Endothelial cell (in vitro differentiated cells): ENCODE measurements around the gene ARHGAP24. TPM values are rescaled to one million over a fixed set of nuclear protein-coding genes. Genes with fewer than 3 reads are reported as not detected.

Experiments
- DNase-seq: peaks from one replicate; pipeline ENCODE4 v3.0.0; 2021; ENCODE audit warnings: low spot score
- H3K27ac Mint-ChIP-seq: one replicate; pipeline ENCODE4 v1.8.0; 2021; ENCODE audit warnings: mixed read lengths, inconsistent platforms; ENCODE audit not compliant: unreplicated experiment
- H3K27me3 Mint-ChIP-seq: one replicate; pipeline ENCODE4 v1.8.0; 2021; ENCODE audit warnings: mild to moderate bottlenecking, moderate library complexity, mixed read lengths, inconsistent platforms; ENCODE audit not compliant: unreplicated experiment
- H3K36me3 Mint-ChIP-seq: one replicate; pipeline ENCODE4 v1.8.0; 2021; ENCODE audit warnings: mild to moderate bottlenecking, low read depth, mixed read lengths, inconsistent platforms; ENCODE audit not compliant: unreplicated experiment
- H3K4me1 Mint-ChIP-seq: one replicate; pipeline ENCODE4 v1.8.0; 2021; ENCODE audit warnings: mild to moderate bottlenecking, mixed read lengths, inconsistent platforms; ENCODE audit not compliant: unreplicated experiment
- H3K4me3 Mint-ChIP-seq: one replicate; pipeline ENCODE4 v1.8.0; 2021; ENCODE audit warnings: mild to moderate bottlenecking, mixed read lengths, inconsistent platforms; ENCODE audit not compliant: unreplicated experiment
- H3K9me3 Mint-ChIP-seq: one replicate; pipeline ENCODE4 v1.8.0; 2021; ENCODE audit warnings: mixed read lengths, inconsistent platforms; ENCODE audit not compliant: unreplicated experiment
- CTCF ChIP-seq: fragments of 200-600 bp; sonication (generic); IDR thresholded peaks from one replicate; pipeline ENCODE4 v1.5.0; 2021; ENCODE audit warnings: antibody characterized with exemption; ENCODE audit not compliant: unreplicated experiment
- total RNA-seq: library from RNA; stranded (reverse); fragmentation: NEBNext Ultra II Directional; extraction: Animal tissue kit (Norgen Biotek cat#: 25700); gene quantifications from one replicate; pipeline ENCODE4 v1.2.1, GENCODE V29; 2021; ENCODE audit not compliant: unreplicated experiment

Gene ARHGAP24
- total RNA-seq, 1 donor from 2014 or later, result 5.0 TPM

GRCh38 chr4:85595098-85595775 lies 120.3 kb downstream of the ARHGAP24 start:
- Mint-ChIP-seq H3K4me3 (no peak overlapping the region), H3K27ac (no peak overlapping the region), H3K9me3 (no peaks in the 10 kb centered on the region), H3K4me1 (no peaks in the 10 kb centered on the region), H3K36me3 (no peaks in the 10 kb centered on the region), H3K27me3 (no peaks in the 10 kb centered on the region)
- no peak for DNase-seq
- no peak for TF ChIP-seq CTCF

GRCh38 chr4:85595796-85596559 lies 121.0 kb downstream of the ARHGAP24 start:
- Mint-ChIP-seq H3K27me3 (no peaks in the 10 kb centered on the region), H3K4me1 (no peaks in the 10 kb centered on the region), H3K9me3 (no peaks in the 10 kb centered on the region), H3K27ac (no peak overlapping the region), H3K4me3 (no peak overlapping the region), H3K36me3 (no peaks in the 10 kb centered on the region)
- DNase-seq, result no peak
- no peak for TF ChIP-seq CTCF

GRCh38 chr4:85598936-85599335 lies 124.0 kb downstream of the ARHGAP24 start:
- H3K9me3 Mint-ChIP-seq, result no peaks in the 10 kb centered on the region
- no peak for TF ChIP-seq CTCF
- no peak overlapping the region for H3K27ac Mint-ChIP-seq
- no peak overlapping the region for H3K4me3 Mint-ChIP-seq
- H3K36me3 Mint-ChIP-seq, result no peaks in the 10 kb centered on the region
- no peaks in the 10 kb centered on the region for H3K27me3 Mint-ChIP-seq
- no peak for DNase-seq
- H3K4me1 Mint-ChIP-seq, result no peaks in the 10 kb centered on the region

GRCh38 chr4:85600501-85600900 lies 125.6 kb downstream of the ARHGAP24 start:
- DNase-seq, result no peak
- Mint-ChIP-seq H3K4me1 (no peaks in the 10 kb centered on the region), H3K4me3 (no peak overlapping the region), H3K27ac (no peak overlapping the region), H3K36me3 (no peaks in the 10 kb centered on the region), H3K9me3 (no peaks in the 10 kb centered on the region), H3K27me3 (no peaks in the 10 kb centered on the region)
- TF ChIP-seq CTCF, result no peak
